Testis (tissue), 2 donors: ENCODE measurements around the gene AKIP1.

Experiments
- POLR2A ChIP-seq: fragments of 450-650 bp; IDR thresholded peaks from one replicate; pipeline ENCODE4 v1.6.1; 2017; ENCODE audit warnings: antibody characterized with exemption, mild to moderate bottlenecking, moderate library complexity
- TF ChIP-seq, protein P1 (sequence below), 3 experiments: fragments of 450-650 bp in 2 of 3; fragments of 200-600 bp in 1 of 3; sonication (generic) in 1 of 3; IDR thresholded peaks; one replicate each; pipeline ENCODE4 v1.5.1; 2016 to 2019; ENCODE audit warnings: antibody characterized with exemption in 3 of 3, mild to moderate bottlenecking in 2 of 3, moderate library complexity in 1 of 3

DNA sequence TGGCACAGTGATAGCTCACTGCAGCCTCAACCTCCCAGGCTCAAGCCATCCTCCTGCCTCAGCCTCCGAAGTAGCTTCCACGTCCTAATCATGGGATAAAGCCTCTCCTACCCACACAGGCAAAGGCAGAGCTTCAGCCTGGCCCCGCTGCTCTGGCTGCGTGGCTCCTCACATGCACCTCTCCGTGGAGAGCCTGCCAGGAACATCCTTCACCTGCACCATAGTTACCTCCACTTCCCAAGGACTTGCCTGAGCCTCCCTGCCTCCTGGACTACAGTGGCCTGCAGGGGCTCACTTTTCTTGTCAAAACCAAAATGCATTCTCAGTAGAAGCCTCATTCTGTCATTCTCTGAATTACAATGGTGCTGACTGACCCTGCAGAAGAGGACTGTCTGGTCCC, 15.2 kb downstream of the AKIP1 start:
- TF ChIP-seq, protein P1, sequence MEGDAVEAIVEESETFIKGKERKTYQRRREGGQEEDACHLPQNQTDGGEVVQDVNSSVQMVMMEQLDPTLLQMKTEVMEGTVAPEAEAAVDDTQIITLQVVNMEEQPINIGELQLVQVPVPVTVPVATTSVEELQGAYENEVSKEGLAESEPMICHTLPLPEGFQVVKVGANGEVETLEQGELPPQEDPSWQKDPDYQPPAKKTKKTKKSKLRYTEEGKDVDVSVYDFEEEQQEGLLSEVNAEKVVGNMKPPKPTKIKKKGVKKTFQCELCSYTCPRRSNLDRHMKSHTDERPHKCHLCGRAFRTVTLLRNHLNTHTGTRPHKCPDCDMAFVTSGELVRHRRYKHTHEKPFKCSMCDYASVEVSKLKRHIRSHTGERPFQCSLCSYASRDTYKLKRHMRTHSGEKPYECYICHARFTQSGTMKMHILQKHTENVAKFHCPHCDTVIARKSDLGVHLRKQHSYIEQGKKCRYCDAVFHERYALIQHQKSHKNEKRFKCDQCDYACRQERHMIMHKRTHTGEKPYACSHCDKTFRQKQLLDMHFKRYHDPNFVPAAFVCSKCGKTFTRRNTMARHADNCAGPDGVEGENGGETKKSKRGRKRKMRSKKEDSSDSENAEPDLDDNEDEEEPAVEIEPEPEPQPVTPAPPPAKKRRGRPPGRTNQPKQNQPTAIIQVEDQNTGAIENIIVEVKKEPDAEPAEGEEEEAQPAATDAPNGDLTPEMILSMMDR (IDR thresholded peaks at IDR 0.05): no peak
- no peak for TF ChIP-seq POLR2A
